HG02884 (cell line): ENCODE results near the gene DGKD.

ENCODE experiments used
- ATAC-seq: cut with Tn5 transposase; IDR thresholded peaks from one replicate; pipeline ENCODE4 v1.9.1; 2021; ENCODE audit warnings: mild to moderate bottlenecking, moderate library complexity; ENCODE audit not compliant: unreplicated experiment

The DGKD gene

DNA sequence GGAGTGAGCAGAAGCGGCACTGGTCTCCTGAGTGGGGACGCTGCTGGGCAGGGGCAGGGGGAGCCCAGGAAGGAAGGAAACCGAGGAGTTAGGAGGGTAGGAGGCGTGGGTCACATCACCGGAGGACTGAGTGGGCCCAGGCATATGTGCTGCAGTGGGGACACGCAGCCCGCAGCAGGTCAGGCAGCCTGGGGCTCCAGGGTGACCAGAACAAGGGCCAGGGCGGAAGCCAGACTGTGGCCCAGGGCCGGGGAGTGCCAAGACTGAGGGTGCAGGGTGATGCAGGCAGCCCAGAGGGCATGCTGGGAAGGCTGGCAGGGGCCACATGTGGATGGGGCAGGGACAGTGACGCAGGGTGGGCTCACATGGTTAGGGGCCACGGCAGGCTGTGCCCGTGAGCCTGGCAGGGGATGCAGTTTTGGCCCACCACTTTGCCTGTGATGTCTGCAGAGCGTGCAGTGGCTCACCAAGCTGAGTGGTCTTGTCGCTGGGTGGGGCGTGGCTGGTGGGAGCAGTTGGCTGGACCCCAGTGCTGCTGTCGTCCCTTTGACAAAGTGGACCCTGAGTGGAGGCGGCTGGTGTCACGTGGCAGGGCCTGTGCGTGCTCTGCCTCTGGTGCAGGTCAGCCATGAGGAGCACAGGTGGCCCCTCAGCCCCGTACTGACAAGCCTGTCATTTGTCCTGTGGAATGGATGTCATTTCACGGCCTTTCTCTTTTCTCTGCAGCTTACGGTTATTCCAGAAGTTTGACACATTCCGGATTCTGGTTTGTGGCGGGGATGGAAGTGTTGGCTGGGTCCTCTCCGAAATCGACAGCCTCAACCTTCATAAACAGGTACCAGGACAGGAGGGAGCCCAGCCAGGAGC lies 87.1 kb downstream of the DGKD start:
- ATAC-seq, result no peak

DNA sequence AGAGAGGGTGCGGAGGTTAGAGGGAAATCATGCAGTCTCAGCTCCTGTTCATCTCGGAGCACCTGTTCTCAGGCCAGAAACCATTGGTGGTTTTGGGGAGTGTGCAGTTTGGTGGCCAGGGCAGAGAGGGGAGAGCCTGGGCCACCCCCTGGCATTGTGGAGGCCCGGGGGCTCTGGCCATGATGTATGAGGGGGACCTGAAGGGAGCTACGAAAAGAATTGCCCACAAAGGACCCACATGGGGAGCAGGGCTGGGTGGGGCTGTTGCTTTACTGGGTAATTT lies 87.7 kb downstream of the DGKD start:
- ATAC-seq, result no peak

DNA sequence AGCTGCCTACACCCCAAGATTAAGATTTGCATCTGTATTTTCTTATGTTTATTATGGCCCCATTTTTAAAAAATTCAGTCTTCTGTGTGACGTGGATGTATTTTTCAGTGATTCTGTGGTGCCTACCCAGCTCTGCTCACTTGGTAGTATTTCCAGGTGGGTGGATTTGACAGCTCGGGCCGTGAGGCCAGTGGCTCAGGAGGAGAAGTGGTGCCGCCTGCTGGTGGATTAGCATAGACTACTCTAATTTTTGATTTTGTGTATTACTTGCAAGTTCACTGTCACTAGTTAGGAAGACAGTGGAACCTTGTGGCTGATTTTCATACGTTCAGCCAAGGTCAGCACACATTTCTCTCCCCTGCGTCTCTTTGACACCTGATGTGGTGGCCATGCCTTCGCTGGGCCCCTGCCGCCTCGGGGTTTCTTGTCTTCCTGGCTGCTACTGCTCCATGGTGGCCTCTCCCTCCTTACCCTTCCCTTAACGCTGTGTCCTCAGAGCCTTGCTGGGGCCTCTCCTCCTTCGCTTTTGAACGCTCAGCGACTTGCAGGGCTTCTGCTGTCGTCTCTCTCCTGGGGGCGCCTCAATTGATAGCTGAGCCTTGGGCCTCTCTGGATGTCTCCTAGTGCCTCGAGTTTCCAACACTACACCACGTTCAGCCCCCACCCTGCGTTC lies 89.4 kb downstream of the DGKD start:
- no peak for ATAC-seq

DNA sequence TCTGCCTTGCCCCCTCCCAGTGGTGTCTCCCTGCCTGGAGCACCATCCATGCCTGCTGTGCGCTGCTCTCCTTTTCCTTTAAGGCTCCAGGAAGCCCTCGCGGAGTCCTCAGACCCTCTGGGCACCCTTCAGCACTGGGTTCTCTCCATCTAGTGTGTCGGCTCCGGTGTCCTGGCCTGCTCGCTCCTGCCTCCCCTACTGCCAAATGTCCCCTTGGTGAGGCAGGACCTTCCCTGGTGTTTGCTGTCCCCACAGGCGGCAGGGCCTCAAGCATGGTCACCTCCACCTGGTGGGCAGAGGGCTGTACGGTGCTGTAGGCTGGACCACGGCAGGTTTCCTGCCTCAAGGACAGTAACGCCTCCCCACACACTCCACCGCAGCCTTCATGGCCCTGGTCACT lies 90.2 kb downstream of the DGKD start:
- ATAC-seq, result no peak

DNA sequence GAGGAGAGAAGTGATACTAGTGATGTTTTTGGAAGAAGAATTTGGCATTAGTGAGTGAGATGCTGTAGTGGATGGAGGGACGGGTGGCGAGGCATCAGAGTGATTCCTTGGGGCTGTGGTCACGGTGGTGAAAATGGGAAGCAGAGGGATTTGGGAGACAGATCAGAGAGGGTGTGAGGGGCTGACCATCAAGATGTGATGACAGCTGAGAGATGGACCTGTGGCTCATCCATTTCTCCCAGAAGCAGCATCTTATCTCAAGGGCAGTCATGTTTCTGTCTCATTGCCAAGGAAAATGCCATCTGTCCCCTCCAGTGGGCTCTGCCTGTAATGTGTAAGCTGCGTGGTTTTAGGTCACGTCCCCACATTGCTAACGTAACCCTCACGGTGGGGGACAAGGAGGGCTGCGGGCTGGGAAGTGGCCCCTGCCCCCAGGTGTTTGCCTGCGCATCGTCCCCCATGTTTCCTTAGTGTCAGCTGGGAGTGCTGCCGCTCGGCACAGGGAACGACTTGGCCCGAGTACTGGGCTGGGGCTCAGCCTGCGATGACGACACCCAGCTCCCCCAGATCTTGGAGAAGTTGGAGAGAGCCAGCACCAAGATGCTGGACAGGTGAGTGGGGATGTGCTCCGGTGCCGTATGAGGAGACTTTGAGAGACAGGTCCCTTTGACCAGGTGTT lies 91.0 kb downstream of the DGKD start:
- no peak for ATAC-seq

DNA sequence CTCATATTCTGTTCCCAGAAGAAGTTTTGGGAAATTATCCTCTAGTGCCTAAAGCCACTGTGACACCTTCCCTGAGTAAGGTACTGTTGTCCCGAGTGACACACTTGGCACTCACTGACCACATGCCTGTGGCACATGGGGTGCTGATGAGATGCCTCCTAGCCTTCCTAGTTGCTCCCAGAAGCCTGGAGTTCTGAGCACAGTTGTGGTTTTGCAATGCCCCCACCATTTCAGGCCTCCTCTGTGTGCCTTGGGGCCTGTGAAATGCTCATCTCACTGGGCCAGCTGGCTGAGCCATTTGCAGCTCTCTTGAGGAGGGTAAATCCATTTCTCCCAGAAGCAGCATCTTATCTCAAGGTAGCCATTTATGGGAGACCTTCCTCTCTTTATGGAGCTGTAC lies 91.8 kb downstream of the DGKD start:
- ATAC-seq, result no peak

DNA sequence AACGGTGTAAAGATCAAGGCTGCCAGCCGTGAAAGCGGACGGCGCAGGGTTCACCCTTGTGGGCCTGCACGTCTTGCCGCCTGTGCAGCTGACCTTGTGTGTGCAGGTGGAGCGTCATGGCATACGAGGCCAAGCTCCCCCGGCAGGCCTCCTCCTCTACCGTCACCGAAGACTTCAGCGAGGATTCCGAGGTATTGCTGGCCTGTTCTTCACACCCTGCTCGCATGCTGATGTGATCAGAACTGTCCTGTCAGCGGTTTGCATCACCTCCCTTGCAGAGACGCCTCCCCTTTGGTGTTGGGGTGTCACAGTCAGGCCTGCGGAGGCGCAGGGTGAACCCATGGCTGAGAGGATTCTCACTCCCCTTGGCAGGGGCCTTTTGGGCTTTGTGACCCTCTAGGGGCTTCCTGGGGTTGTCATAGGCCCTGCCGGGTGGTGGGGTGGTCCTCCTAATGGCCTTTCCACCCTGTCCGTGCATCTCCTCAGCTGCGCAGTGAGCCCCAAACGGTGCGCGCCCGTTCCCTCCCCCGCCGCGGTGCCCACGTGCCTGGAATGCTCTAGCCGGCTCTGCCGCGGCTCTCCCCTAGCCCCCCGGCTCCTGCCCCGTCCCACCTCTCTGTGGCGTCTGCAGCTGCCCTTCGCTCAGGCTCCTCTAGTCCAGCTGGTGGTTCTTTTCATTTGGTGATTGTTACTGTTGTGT lies 92.5 kb downstream of the DGKD start:
- ATAC-seq, result no peak

DNA sequence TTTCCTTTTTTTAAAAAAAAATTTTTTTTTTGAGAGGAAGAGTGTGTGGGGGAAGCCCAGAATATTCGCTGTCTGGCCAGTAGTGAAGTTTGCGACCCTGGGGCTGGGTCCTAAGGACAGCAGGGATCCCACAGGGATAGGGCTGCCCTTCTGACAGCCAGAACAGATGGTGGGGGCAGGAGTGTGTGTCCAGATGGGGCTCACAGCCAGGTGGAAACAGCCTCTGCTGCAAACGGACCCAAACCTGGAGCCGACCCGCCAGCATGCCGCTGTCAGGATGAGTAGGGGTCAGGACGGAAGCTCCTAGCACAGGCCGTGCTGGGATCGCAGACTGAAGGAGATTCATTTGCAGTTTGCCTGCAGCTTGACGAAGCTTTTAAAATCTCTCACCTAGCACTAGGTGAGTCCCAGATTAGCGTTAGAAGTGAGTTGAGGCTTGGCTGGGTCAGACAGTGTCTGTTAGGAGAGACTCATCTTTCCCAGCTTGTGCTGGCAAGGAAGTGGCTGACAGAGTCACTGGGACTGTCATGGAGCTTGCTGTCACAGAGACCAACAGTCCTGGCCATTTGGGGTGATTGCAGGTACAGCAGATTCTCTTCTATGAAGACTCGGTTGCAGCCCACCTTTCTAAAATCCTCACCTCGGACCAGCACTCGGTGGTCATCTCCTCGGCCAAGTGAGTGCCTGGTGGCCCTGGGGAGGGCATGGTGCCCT lies 93.4 kb downstream of the DGKD start:
- no peak for ATAC-seq

DNA sequence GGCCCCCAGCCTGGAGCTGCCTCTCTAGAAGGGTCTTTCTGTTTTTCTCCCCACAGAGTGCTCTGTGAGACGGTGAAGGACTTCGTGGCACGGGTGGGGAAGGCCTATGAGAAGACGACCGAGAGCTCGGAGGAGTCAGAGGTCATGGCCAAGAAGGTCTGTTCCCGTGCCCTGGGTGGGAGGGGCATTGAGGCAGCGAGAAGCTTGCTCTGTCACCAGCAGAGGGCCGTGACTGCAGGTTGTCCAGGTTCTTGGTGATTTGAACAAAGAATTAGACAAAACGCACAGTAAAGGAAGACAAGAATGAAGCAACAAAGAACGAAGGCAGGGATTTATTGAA lies 93.9 kb downstream of the DGKD start:
- no peak for ATAC-seq

DNA sequence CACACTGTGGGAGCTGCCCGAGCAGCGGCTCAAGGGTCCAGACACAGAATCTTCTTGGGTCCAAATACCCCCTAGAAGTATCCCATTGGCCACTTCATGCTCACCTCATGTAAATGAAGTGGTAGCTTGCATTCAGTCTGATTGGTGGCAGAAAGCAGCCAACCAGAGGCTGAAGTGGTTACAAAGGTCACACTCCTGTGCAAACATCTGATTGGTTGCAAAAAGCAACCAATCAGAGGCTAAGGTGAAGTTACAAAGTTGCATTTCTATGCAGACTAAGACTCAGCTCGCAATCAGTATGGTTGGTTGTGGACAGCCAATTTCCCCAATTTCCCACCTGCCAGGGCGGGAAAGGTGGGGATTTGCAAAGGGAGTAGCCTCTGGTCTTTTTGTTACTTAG lies 94.3 kb downstream of the DGKD start:
- ATAC-seq, result no peak

DNA sequence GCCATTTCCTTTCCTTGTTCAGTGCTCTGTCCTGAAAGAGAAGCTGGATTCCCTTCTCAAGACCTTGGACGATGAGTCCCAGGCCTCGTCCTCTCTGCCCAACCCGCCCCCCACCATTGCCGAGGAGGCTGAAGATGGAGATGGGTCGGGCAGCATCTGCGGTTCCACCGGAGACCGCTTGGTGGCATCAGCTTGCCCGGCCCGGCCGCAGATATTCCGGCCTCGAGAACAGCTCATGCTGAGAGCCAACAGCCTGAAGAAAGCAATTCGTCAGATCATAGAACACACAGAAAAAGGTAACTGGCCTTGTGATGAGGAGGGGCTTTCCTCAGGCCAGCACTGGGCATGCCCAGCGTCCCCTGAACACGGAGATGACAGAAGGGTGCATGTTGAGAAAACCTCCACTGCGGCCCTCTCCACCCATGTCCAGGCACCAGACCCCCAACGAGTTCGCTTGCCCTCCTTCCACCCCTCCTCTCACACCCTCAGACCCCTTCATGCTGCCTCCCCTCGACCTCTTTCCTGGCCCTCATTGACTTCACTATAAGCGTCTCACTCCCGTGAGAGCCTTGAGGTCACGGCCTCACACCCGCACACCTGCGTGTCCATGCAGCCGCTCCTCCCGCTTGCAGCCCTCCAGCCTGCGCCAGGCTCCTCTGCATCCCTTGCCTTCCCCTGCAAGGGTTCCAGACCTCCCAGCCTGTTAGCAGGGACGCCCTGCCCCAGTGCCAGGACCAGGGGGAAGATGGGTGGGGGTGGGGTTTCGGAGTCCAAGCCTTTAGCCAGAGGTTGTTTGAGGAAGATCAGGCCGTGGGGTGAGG lies 95.0 kb downstream of the DGKD start:
- ATAC-seq, result no peak

DNA sequence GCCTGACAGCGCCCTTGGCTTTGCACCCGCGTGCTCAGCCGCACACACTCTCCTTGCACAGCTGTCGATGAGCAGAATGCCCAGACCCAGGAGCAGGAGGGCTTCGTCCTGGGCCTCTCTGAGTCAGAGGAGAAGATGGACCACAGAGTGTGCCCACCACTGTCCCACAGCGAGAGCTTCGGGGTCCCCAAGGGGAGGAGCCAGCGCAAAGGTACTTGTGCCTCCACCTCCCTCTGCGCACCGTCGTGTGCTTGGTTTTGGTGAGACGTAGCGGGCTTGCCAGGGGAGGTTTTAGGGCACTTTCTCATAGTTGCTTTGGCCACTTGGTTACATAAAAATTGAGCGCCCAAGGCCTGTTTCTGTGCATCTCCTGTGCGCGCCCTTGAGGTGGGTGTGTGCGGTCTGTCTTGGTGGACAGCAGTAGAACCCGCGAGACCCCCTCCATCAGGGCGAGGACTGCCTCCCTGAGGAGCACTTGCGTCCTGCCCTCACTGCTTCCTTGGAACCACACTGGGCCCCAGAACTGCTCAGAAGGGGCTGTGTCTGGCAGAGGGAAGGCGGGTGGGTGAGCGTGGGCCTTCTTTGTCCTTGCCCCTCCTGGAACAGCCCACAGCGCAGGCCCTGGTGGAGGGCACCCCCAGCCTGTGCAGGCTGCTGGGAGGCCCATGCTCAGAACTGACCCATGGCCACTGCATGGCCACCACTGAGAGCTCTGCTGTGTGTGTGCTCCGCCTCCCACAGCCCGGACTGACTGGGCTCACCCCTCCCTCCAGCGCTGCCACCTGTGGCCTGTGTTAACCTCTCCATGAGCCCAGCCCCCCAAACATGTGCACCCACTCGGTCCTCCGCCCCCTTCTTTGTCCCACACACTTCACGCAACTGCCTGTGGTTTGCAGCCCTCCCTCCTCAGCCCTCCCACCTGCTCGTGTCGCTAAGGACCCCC lies 95.9 kb downstream of the DGKD start:
- ATAC-seq, result no peak

DNA sequence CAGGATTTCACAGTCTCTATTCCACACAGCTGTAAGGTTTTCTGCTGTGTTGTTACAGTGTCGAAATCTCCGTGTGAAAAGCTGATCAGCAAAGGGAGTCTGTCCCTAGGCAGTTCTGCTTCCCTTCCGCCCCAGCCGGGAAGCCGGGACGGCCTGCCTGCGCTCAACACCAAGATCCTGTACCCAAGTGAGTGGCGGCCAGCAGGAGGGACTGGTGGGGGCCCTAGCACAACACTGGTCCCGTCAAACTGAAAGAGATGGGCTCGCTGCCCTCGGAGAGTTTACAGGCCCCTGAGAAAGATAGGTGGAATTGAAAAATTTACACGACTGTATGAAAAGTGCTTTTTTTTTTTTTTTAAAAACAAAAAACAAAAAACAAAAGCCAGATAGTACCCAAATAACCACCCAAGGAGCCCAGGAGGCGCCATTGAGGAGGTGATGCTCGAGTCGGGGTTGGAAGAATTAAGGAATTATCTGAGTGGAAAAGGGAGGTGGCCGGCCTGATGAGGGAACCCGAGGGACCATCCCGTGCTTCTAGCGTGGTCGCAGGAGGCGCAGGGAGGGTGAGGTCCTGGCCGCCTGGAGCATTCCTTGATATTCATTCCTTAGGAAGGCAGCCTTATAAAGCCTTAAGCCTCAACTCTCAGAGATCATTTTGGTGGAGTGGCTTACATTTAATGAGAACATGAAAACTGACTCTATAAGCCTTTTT lies 96.7 kb downstream of the DGKD start:
- ATAC-seq, result no peak

DNA sequence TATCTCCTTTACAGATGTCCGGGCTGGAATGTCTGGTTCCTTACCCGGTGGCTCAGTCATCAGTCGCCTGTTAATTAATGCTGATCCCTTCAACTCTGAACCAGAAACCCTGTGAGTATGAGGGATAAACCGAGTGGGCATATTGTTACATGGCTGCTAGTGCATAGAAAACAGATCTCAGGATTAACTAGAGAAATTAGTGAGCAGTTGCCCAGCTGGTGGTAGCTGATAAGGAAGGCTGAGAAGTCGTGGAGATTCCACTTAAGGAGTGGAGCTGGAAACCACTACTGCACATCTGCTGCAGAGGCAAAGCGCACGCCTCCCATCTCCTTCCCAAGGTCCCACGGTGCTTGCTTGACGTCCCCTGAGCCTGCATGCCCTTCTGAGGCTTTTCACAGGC lies 97.7 kb downstream of the DGKD start:
- no peak for ATAC-seq

DNA sequence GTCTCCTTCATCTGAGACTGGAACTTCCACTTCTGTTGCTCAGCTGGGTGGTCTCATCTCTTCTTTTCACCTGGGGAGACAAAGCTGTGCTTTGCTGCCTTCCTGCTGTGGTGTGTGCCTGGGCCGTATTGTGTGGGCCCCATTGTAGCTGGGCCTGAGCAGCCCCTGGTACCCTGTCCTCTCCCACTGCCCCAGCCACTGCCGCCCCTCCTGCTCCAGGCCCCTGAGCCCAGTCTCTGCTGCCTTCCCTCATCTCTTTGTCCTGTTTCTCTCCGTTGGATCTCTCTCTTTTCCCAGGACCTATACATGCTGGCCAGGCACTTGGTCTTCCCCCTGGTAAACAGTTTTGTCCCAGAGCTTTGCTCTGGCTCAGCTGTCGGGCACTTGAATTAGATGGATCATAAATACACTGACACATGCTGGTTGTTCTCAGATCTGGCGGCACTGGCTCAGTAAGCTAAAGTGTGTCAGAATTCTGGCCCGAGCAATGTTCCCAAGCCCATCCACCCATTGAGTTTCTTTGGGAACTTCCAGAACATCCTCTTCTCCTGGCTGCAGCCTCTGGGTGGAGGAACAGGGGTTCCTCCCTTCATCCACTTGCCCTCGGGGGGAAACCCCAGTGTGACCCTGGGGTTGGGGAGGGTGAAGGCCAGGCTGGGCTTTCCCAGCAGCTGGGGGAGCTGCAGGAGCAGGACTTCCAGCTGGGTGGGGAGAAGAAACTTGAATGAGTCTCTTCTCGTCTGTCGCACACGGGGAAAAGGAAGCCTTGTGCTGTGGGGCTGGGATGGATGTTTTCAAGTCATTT lies 99.0 kb downstream of the DGKD start:
- ATAC-seq, result no peak

DNA sequence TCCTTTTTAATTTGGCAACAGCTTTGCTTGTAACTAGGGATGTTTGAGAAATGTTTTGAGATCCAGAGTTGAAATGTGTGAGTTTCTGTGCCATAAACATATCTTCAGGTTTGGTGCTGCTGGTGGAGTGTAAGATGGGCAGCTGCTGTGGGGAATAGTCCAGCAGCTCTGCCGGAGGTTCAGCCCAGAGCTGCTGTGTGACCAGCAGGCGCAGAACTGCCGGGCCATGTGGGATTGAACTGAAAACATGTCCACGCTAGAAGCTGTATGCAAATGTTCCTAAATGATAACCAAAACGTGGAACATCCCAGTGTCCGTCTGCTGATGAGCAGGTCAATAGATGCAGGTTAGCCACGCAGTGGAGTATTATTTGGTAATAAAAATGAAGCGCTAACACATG lies 99.6 kb downstream of the DGKD start:
- ATAC-seq, result no peak

DNA sequence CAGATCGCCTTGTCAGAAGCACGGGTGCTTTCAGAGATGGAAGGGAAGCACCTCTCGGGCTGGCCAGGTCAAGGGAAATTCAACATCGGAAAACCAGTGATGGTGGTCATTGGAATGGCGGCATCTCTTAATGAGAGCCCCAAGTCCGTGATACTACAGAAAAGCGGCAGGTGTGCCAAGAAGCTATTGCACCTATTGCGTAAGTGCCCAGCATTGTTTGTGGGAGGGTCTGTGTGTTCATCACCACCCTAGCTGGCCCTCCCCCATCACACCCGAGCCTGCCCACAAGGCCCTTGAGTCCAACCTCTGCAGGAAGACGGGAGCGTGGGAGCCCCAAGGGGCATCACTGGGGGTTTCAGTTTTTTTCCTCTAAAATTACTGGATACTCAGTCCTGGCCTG lies 100.7 kb downstream of the DGKD start:
- ATAC-seq, result no peak

DNA sequence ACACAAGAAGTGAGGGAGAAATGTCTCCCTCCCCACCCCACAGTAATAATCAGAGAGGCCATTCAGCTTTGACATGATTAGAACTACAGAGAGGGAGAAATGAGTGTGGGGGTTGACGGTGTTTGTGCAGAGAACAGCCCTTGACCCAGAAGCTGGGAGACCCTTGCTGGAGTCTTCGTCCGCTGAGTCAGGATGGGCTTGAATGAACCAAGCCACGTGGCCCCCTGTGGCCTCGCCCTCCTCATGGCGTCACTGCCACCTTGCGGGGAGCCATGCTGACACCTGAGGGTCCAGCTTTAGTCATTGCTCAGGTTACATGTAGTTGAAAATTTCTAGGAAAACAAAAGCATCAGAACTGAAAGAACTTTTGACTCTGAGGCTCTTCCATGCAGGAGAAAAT lies 101.2 kb downstream of the DGKD start:
- ATAC-seq, result no peak
